HG03066 (cell line): Measurements from ENCODE around the gene IL10RB.
A peak's percentile ranks its signal among the peaks of the same experiment; 100 is the strongest.

ENCODE experiments used
- ATAC-seq: cut with Tn5 transposase; IDR thresholded peaks from one replicate; pipeline ENCODE4 v1.9.1; 2021; ENCODE audit warnings: low read depth; ENCODE audit not compliant: unreplicated experiment

The IL10RB gene

DNA sequence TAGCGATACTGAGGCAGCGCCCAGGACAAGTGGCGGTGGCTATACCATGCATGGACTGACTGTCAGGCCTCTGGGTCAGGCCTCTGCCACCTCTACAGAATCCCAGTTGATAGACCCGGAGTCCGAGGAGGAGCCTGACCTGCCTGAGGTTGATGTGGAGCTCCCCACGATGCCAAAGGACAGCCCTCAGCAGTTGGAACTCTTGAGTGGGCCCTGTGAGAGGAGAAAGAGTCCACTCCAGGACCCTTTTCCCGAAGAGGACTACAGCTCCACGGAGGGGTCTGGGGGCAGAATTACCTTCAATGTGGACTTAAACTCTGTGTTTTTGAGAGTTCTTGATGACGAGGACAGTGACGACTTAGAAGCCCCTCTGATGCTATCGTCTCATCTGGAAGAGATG is 3.2 kb upstream of the IL10RB start:
- no peak for ATAC-seq

DNA sequence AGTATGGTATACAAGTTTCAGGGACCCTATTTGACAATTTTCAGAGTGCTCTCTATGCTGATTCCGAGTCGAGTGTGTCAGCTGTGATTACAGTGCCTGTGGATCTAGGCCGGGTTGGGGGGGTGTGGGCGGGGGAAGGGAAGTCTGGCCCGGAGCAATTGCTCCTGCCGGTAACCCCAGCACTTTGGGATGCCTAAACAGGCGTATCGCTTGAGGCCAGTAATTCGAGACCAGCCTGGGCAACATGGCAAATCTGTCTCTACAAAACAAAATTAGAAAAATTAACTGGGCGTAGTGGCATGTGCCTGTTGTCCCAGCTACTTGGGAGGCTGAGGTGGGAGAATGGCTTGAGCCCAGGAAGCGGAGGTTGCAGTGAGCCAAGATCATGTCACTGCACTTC is 1.6 kb upstream of the IL10RB start:
- no peak for ATAC-seq

DNA sequence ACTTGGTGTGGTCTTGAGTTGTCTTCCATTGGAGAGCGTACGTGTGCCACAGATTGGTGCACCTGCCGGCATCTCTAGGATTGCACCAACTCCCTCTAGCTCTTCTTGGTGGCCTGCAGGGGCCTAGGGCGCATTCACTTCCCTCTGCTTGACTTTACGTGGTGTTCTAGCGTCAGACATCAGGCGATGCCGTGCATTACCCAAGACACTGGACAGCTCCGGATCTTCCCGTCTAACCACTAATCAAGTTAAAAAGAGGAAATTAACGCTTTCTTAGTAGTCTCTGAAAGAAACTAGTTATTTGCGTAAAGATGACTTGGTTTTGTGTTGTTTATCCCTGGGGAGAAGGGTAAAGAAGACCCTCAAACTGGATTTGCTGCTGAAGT is 510 bp upstream of the IL10RB start:
- no peak for ATAC-seq

DNA sequence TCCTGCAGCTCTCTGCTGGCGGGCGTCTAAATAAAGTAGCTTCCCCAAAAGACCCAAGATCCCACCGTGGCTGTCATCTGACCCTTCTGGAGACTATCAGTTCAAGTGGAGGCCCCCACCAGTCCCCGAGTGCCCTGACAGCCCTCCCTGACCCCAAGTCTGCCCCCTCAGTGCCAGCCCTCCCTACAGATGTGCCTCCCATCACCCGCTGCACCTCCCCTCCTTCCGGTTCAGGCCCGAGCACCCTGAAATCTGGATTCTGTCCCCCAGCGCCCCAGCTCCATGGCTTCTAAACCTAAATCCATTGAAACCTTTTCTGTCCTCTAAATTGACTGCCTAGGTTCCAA is 595 bp downstream of the IL10RB start:
- ATAC-seq: no peak

DNA sequence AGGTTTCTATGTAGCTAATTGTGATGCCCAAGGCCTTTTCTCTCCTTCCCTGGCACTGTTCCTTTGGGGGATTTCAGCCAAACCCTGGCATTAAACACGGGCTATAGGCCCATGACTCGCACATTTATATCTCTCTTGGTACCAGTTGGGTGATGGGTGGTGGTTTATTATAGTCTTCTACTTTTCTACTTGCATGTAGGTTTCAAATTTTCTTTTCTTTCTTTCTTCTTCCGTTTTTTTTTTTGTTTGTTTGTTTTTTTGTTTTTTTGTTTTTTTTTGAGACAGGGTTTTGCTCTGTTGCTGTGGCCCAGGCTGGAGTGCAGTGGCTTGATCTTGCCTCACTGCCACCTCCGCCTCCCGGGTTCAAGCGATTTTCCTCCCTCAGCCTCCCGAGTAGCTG is 1.1 kb downstream of the IL10RB start:
- no peak for ATAC-seq

DNA sequence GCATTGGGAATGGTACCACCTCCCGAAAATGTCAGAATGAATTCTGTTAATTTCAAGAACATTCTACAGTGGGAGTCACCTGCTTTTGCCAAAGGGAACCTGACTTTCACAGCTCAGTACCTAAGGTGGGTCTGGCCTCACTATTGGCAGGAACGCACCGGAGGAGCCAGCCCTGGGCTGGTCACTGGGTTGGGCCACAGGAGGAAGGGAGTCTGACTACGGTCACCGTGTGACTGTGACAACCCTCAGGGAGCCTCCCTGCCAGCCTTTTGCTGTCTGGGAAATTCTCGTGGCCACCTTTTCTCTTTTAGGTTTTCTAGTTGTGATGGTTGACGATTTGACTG is 2.2 kb downstream of the IL10RB start:
- peak; percentile 15 for ATAC-seq

DNA sequence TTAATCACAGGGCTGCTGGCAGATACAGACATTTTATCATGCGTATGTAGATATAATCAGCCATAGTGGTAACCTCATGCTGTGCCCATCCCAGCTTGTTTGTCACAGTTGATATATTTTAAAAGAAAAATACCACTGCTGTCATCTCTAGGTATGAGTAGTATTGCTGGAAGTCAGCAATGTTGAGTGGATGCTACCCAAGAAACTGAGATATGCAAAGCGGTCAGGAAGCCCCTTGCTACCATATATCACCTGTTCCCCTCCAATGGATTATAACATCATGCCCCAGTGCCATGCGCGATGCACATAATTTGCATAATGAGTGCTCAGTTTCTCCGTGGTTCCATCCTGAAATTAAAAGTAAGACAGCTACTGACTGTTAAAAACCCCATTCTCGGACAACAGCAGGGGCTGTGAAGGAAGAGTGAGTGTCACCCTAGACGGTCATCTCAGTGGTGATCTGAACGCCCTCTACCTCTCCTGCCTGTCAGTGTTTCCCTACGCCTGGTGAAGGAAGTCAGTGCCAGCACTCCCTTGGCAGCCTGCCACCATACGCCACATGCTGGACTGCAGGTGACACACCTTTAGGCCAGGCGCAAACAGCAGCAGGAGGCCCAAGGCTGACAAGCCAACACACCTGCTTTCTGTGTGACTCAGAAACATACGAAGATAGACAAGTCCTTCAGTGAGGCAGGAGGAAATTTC is 2.7 kb downstream of the IL10RB start:
- ATAC-seq: peak; percentile 48

DNA sequence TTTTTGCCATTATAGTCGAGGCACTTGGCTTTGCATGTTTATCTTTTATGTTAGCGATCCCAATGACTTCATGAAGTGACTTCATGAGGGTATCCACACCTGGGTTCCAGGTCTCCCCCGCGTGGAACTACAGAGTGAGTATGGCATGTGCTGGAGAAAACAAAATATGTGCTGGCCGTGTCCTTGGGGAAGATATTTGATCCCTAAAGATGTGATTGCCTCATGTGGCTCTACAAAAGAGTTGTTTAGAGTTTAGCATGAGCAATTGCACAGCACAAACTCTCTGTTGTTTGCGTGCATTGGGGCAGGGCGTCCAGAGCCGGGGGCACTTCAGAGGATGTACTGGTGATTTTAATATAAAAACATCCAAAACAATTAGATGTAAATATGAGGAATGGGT is 4.8 kb downstream of the IL10RB start:
- no peak for ATAC-seq

DNA sequence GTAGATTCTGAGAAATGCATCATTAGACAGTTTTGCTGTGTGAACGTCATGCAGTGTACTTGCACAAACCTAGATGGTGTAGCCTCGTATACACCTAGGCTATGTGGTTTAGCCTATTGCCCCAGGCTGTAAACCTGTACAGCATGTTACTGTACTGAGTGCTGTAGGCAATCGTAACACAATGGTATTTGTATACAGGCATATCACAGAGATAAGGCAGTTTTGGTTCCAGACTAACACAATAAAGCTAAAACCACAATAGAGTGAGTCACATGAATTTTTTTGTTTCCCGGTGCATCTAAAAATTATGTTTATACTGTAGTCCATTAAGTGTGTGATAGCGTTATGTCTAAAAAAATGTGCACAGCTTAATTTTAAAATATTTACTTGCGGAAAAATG is 6.9 kb downstream of the IL10RB start:
- ATAC-seq: no peak

DNA sequence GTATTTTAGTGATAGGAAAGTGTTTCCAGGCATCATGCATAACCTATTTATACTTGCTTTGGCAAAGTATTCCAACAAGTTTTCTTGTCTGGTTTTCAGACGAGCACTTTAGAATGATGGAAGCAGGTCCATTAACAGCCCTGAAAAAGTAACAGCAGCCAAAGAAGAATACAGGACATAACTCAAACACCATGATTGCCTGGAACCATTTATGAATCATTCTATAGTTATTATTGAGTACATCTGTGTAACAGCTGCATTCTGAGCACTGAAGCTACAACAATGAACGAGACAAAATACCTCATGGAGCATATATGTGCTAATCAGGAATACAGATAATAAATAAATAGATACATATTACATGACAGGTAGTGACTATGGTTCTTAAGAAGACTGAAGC is 12.6 kb downstream of the IL10RB start:
- no peak for ATAC-seq

DNA sequence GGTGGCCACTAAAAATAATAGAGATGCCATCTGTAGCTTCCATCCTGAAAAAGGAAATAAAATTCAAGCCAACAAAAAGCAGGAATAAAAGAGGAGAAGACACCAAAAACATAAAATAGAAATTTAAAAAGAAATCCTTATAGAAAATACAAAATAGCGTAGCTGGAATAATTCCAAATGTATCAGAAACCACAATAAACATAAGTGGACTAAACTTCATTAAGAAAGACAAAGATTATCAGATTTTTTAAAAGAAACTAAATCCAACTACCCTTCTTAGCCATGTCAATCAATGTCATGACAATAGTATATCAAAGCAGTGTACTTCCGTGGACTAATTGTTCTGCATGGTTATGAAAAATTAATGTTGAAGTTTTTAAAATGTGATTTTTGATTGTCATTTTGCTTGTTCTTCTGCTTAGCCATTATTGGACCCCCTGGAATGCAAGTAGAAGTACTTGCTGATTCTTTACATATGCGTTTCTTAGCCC is 13.2 kb downstream of the IL10RB start:
- no peak for ATAC-seq

DNA sequence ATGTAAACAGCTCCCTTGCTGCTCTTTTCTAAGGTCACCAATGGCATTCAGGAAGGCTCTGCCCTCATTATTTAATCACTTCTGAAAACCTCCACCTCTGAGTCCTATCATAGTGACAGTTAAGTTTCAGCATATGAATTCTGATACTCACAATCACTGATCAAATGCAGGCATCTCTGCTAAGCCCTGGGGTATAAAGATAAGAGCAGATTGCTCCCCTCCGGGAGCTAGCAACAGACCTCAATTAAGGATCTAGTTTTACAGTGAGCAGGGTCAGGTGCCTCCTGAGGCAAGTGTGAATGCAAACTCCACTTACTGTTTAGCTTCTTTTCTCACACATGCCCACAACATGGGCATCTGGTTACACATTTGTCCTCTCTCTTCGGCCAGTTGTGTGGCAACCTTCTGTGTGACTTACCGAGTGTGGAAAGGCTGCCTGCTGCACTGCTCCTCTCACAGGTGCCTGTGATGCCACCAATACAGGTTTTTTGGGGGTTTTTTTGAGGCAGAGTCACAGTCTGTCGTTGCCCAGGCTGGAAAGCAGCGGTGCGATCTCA is 15.0 kb downstream of the IL10RB start:
- no peak for ATAC-seq

DNA sequence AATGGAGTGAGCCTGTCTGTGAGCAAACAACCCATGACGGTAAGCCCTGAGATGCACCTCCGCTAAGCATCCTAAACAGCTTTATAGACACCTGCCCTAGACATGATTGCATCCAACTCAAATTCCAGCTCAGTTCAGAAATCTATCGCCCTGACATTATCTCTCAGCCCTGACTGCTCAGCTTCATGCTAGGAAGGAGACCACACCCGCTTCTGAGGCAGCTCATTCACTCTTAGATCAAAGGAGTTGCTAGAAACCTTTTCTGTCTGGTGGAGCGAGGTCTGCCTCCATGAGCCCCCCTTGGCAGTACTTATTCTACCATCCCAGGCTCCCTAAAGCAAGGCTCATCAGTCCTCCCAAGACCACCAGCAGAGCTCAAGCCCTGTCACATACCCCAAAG is 17.0 kb downstream of the IL10RB start:
- ATAC-seq: no peak

DNA sequence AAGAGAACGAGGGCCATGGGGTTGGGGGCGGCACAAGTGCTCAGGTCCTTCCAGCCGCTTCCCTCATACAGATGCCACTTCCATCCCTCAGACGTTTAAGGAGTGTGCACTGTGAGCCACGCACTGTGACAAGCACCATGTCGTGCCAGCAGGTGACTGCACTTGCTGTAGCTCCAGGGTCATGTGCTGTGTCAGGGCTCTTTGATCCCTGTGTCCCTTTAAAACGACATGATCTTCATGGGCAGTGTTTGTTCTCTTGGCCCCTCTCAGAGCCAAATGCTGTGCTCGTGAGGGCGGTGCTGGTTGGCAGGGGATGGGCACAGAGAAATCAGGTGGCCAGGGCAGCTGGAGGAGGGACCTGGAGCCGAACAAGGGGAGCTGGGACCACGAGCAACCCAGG is 19.9 kb downstream of the IL10RB start:
- no peak for ATAC-seq

DNA sequence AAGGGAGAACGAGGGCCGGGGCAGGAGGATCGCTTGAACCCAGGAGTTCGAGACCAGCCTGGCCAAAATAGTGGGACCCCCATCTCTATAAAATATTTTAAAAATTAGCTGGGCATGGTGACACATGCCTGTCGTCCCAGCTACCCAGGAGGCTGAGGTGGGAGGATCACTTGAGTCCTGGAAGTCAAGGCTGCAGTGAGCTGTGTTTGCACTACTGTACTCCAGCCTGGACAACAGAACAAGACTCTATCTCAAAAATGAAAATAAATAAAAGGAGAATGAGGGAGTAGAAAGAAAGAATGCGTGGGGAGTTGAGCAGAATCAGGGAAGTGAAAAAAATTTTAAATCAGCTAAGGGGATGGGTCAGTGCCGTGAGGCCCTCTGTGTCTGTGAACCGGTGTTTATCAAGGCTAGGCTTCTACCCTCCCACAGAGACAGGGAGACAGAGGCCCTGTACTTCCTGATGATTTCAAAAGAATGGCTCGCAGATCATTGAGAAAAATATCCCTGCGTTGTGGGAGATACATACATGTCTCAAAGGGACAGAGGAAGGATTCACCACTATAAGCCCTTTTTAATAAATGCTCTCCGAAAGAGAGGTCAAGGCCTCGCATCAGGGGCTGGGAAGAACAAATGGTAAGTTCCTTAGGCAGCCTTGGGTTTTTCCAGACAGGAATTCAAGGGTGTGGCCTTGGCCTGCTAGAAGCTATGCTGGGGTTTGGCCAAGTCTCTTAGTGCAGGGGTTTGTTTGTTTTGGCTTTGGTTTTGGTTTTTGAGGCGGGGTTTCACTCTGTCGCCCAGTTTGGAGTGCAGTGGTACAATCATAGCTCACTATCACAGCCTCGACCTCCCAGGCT is 20.7 kb downstream of the IL10RB start:
- no peak for ATAC-seq

DNA sequence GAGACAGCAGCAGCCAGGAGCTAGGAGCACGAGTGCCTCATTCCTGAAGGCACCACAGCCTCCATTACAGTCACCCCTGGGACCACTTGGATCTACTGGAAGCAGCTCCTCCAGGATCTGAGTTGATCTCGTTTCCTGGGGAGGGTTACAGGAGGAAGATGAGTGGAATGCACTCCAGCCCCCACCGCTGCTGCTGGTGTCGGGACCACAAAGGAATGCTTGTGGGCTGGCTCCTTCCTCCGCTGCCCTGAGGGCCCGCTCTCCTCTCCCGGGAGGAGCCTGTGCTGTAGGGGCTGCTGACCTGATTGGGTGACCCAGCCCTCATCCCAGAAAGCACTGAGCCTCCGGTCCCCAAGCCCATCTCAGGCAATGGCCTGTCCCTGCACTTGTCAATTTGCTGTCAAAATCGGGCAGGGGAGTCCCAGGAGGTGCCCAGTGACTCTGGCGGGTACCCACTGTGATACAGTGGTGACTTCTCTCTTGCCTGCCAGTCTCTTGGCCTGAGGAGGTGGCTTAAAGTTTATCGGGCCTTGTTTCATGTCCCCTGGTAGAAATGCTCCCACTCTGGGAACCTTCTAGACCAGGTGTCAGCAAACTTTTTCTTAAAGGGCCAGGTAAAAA is 23.1 kb downstream of the IL10RB start:
- ATAC-seq: no peak

DNA sequence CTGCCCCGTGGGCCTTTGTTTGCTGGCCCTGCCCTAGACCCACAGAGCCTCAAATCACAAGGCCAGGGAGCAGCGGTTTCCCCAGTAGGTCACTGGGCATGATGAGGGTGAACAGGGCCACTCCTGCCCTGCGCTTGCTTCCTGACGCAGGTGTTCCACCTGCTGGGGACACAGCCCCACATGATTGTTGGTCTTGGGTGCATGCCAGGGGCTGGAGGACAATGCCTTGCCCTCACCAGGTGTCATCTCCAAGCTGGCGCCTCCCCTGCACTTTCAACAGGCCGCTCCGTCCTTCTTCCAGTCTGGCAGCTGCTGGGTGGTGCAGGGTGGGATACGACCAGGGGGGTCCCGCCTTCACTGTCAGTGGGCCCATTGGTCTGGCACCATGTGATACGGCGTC is 24.3 kb downstream of the IL10RB start:
- ATAC-seq: no peak

DNA sequence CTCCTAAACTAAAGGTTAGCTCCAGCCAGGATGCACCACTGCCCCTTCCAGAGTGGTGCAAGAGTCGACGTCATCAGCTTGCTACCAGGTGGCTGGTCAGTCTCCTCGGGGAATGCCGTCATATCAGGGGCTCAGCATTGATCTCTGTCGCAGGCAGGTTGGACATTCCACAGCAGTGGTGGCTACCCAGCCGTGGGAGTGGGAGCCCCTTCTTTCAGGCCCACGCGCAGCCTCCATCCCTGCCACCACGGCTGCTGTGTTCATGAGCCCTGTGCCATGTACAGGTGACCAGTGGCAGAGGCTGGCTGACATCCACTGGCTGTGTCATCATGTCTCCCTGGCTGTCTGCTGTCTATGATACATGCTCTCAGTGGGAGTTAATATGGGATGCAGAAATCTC is 25.5 kb downstream of the IL10RB start:
- ATAC-seq: no peak

DNA sequence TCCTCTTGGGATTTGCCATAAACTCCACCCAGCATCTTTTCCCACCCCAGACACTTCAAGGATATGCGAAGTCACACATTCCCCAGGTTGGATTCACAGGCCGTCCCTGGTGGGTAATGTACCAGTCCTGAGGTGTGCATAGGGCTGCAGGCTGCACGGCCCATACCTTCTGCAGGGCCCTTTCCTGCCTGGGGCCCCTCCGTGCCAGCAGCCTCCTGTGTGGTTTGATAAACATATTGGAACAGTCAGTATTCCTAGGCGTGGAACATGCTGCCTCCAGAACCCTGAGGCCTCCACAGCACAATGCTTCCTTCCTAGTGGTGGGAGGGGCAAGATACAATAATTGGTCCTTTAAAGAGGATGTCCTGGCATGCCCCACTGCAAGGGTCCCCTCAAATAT is 26.6 kb downstream of the IL10RB start:
- no peak for ATAC-seq

DNA sequence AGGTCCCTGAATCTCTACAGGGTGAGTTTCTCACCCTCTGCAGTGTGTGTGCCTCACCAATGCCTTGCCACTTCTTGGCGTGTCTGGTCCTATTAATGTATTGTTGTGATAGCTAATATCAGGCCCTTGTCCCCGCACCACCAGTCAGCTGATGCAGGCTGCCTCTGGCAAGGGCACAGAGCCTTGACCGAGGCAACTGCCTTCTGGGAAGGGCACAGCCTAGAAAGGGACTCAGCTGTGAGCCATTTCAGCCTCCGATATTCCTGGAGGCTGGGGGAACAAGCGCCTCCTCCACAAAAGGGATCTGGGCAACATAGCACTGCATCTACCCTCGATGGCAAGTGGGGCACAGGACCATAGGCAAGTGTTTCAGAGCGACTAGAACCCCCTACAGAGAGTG is 27.0 kb downstream of the IL10RB start:
- no peak for ATAC-seq

DNA sequence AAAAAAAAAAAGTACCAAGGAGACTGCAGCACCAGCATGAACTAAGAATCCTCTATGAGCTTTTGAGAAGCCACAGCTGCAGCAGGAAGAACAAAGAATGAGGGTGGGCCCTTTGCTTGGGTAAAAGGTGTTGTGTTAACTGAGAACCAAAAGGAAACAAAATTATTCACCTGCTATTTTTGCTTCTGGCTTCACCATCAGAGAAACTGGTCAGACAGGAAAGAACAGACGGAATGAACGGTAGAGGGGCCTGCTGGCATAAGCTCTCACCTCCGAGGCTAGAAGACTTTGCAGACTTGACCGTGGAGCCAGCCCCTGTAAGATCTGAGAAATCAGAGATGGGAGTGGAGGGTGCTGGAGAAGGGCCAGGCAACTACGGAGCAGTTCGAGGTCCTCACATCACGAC is 27.6 kb downstream of the IL10RB start:
- no peak for ATAC-seq

DNA sequence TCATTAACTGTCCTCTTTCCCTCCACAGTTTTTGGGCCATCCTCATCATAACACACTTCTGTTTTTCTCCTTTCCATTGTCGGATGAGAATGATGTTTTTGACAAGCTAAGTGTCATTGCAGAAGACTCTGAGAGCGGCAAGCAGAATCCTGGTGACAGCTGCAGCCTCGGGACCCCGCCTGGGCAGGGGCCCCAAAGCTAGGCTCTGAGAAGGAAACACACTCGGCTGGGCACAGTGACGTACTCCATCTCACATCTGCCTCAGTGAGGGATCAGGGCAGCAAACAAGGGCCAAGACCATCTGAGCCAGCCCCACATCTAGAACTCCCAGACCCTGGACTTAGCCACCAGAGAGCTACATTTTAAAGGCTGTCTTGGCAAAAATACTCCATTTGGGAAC is 30.0 kb downstream of the IL10RB start:
- ATAC-seq: no peak
